ENCODE data around the gene STXBP6.

STXBP6 gene

GRCh38 chr14:25014440-25014839 lies 35.5 kb downstream of the STXBP6 start:
- no peak for DNase-seq (ENCODE audit: extremely low read depth, low read depth)
- no peak for TF ChIP-seq CTCF (IDR thresholded peaks at IDR 0.05; ENCODE audit: low read depth, low read length)

GRCh38 chr14:25011095-25011494 lies 38.9 kb downstream of the STXBP6 start:
- DNase-seq (ENCODE audit: extremely low read depth, low read depth) = no peak
- TF ChIP-seq CTCF (IDR thresholded peaks at IDR 0.05; ENCODE audit: low read depth, low read length) = no peak

- TF ChIP-seq CTCF (IDR thresholded peaks at IDR 0.05; ENCODE audit: low read depth, low read length) = no peak
- DNase-seq (ENCODE audit: extremely low read depth, low read depth) = no peak
These were observed 39.5 kb downstream of the STXBP6 start for GRCh38 chr14:25010471-25010870.

- no peak for TF ChIP-seq CTCF (IDR thresholded peaks at IDR 0.05; ENCODE audit: low read depth, low read length)
- DNase-seq (ENCODE audit: extremely low read depth, low read depth) = no peak
These were observed 40.1 kb downstream of the STXBP6 start for GRCh38 chr14:25009891-25010290.

- no peak for DNase-seq (ENCODE audit: extremely low read depth, low read depth)
- no peak for TF ChIP-seq CTCF (IDR thresholded peaks at IDR 0.05; ENCODE audit: low read depth, low read length)
These were observed 42.1 kb downstream of the STXBP6 start for GRCh38 chr14:25007832-25008231.

- DNase-seq (ENCODE audit: extremely low read depth, low read depth) = no peak
- no peak for TF ChIP-seq CTCF (IDR thresholded peaks at IDR 0.05; ENCODE audit: low read depth, low read length)
These were observed 42.8 kb downstream of the STXBP6 start for GRCh38 chr14:25006961-25007795.

GRCh38 chr14:25006031-25006430 lies 43.9 kb downstream of the STXBP6 start:
- TF ChIP-seq CTCF (IDR thresholded peaks at IDR 0.05; ENCODE audit: low read depth, low read length) = no peak

More at GRCh38 chr14:25006031-25006430, 43.9 kb downstream of the STXBP6 start:
- no peak for DNase-seq (ENCODE audit: extremely low read depth, low read depth)

Measured in AG09319 (cell line).